HepG2 (cell line): Measurements from ENCODE around the gene ZNF292. TPM values are rescaled to one million over a fixed set of nuclear protein-coding genes. Genes with fewer than 3 reads are reported as not detected.

Experiments
- BRF2 ChIP-seq: sonication (generic); formaldehyde crosslinking; IDR thresholded peaks from 2 replicates; pipeline ENCODE4 v1.8.1; 2022; ENCODE audit warnings: mild to moderate bottlenecking, missing genetic modification reagents
- CAMTA2 ChIP-seq: sonication (generic); formaldehyde crosslinking; IDR thresholded peaks from 2 replicates; pipeline ENCODE4 v1.4.0; 2020; ENCODE audit warnings: mild to moderate bottlenecking, missing genetic modification reagents, borderline replicate concordance
- FOXK2 ChIP-seq: fragments of 450-650 bp; IDR thresholded peaks from 2 replicates; pipeline ENCODE4 v1.6.1; 2016
- GTF3A ChIP-seq: sonication (generic); formaldehyde crosslinking; conservative IDR thresholded peaks from 2 replicates; pipeline ENCODE4 v1.4.0; 2020; ENCODE audit warnings: mild to moderate bottlenecking, missing genetic modification reagents
- HDAC6 ChIP-seq: fragments of 200-600 bp; sonication (generic); IDR thresholded peaks from 2 replicates; pipeline ENCODE4 v1.7.0; 2017; ENCODE audit warnings: mild to moderate bottlenecking, antibody characterized with exemption, low read length, low read depth
- KDM6A ChIP-seq: IDR thresholded peaks from 2 replicates; pipeline ENCODE4 v1.6.1; 2016; ENCODE audit warnings: low read depth
- MTF1 ChIP-seq: sonication (generic); formaldehyde crosslinking; IDR thresholded peaks from 2 replicates; pipeline ENCODE4 v1.5.0; 2020; ENCODE audit warnings: missing genetic modification reagents
- MXD3 ChIP-seq: IDR thresholded peaks from 2 replicates; pipeline ENCODE4 v1.6.1; 2016; ENCODE audit warnings: mild to moderate bottlenecking, missing biosample characterization, missing genetic modification reagents
- NR3C1 ChIP-seq: sonication (generic); formaldehyde crosslinking; IDR thresholded peaks from 2 replicates; pipeline ENCODE4 v1.4.0; 2020; ENCODE audit warnings: missing genetic modification reagents
- RXRA ChIP-seq: sonication (generic); formaldehyde crosslinking; IDR thresholded peaks from 2 replicates; pipeline ENCODE4 v1.5.1; 2020; ENCODE audit warnings: missing genetic modification reagents
- SP4 ChIP-seq: sonication (generic); formaldehyde crosslinking; IDR thresholded peaks from 2 replicates; pipeline ENCODE4 v1.8.1; 2023; ENCODE audit warnings: mild to moderate bottlenecking, missing genetic modification reagents
- SRF ChIP-seq: IDR thresholded peaks from 2 replicates; pipeline ENCODE4 v1.6.1; 2011; ENCODE audit warnings: mild to moderate bottlenecking, low read depth, low read length, moderate library complexity
- STAT6 ChIP-seq: sonication (generic); formaldehyde crosslinking; IDR thresholded peaks from 2 replicates; pipeline ENCODE4 v1.4.0; 2020; ENCODE audit warnings: missing genetic modification reagents, mild to moderate bottlenecking, borderline replicate concordance
- TCF12 ChIP-seq, 2 experiments: fragments of 450-650 bp in 1 of 2; sonication (generic) in 1 of 2; formaldehyde crosslinking in 1 of 2; IDR thresholded peaks; 2 replicates each; pipeline versions ENCODE4 v1.6.1 to v1.8.0; 2017 to 2022; ENCODE audit warnings: antibody characterized with exemption in 1 of 2, mild to moderate bottlenecking in 1 of 2, missing genetic modification reagents in 1 of 2, moderate library complexity in 1 of 2
- TFDP1 ChIP-seq: IDR thresholded peaks from 2 replicates; pipeline ENCODE4 v1.6.1; 2016; ENCODE audit warnings: missing compliant biosample characterization, missing genetic modification reagents, borderline replicate concordance
- THAP7 ChIP-seq: sonication (generic); formaldehyde crosslinking; IDR thresholded peaks from 2 replicates; pipeline ENCODE4 v1.8.1; 2023; ENCODE audit warnings: mild to moderate bottlenecking, missing genetic modification reagents
- ZFX ChIP-seq: sonication (generic); formaldehyde crosslinking; IDR thresholded peaks from 2 replicates; pipeline ENCODE4 v1.4.0; 2020; ENCODE audit warnings: mild to moderate bottlenecking, low read depth, missing genetic modification reagents, moderate library complexity
- ZNF598 ChIP-seq: sonication (generic); formaldehyde crosslinking; IDR thresholded peaks from 2 replicates; pipeline ENCODE4 v1.5.1; 2020; ENCODE audit warnings: mild to moderate bottlenecking, missing genetic modification reagents, borderline replicate concordance
- ZNF678 ChIP-seq: sonication (generic); formaldehyde crosslinking; IDR thresholded peaks from 2 replicates; pipeline ENCODE4 v1.4.0; 2020; ENCODE audit warnings: mild to moderate bottlenecking, missing genetic modification reagents
- ZNF713 ChIP-seq: sonication (generic); formaldehyde crosslinking; IDR thresholded peaks from 2 replicates; pipeline ENCODE4 v1.4.0; 2020; ENCODE audit warnings: mild to moderate bottlenecking, missing genetic modification reagents
- ZNF839 ChIP-seq: sonication (generic); formaldehyde crosslinking; IDR thresholded peaks from 2 replicates; pipeline ENCODE4 v1.4.0; 2020; ENCODE audit warnings: missing genetic modification reagents, mild to moderate bottlenecking, borderline replicate concordance
- ZSCAN20 ChIP-seq: sonication (generic); formaldehyde crosslinking; IDR thresholded peaks from 2 replicates; pipeline ENCODE4 v1.4.0; 2020; ENCODE audit warnings: missing genetic modification reagents, mild to moderate bottlenecking, borderline replicate concordance
- ZSCAN9 ChIP-seq: IDR thresholded peaks from 2 replicates; pipeline ENCODE4 v1.6.1; 2016; ENCODE audit warnings: borderline replicate concordance
- polyA plus RNA-seq, 8 experiments: library from polyadenylated mRNA; depleted of rRNA in 3 of 8; stranded (reverse) in 7 of 8; unstranded in 1 of 8; fragments of >200 nt; fragmentation: Illumina TruSeq in 4 of 8; extraction: Trizol in 4 of 8; gene quantifications; 2 replicates each; pipeline versions ENCODE4 v1.2.1 to v1.2.3, GENCODE V29; 2011 to 2016; ENCODE audit warnings: low read depth in 4 of 8, missing spikeins in 1 of 8, mixed read lengths in 1 of 8; ENCODE audit not compliant: insufficient read depth in 1 of 8
- total RNA-seq, 5 experiments: library from RNA; depleted of rRNA; stranded (reverse); fragments of >200 nt; fragmentation: Illumina TruSeq; extraction: Trizol; gene quantifications; 2 replicates each; pipeline ENCODE4 v1.2.3, GENCODE V29; 2016; ENCODE audit warnings: low read depth in 1 of 5

Gene ZNF292
- total and polyA plus RNA-seq, 2 of the 13 experiments (the other 11 are each of a cell fraction or from before 2014, with no cell fraction given), result 9.9 to 12.8 TPM

GRCh38 chr6:87154993-87155841 lies at the start of gene ZNF292 (continued):
- TF ChIP-seq SRF (no peak), CAMTA2 (no peak), ZSCAN20 (CRISPR knock-in tag) (0 out of 2 replicates have a peak, but pooled peaks have one; percentile 52), HDAC6 (no peak), ZNF678 (CRISPR knock-in tag) (peak; percentile 51; the same call in 1 of the 2 replicates), RXRA (CRISPR knock-in tag) (peak; percentile 93), FOXK2 (peak; percentile 27; the same call in 1 of the 2 replicates), ZSCAN9 (CRISPR knock-in tag) (peak; percentile 98), KDM6A (CRISPR knock-in tag) (no peak; the same call in 1 of the 2 replicates), THAP7 (peak; percentile 75; the same call in 1 of the 2 replicates), MTF1 (CRISPR knock-in tag) (0 out of 2 replicates have a peak, but pooled peaks have one; percentile 20), ZNF598 (peak; percentile 96; the same call in 1 of the 2 replicates), ZNF713 (CRISPR knock-in tag) (peak; percentile 76; the same call in 1 of the 2 replicates), MXD3 (CRISPR knock-in tag) (peak; percentile 76), GTF3A (CRISPR knock-in tag) (0 out of 2 replicates have a peak, but pooled peaks have one; percentile 39), SP4 (CRISPR knock-in tag) (peak; percentile 83; the same call in 1 of the 2 replicates), ZNF839 (CRISPR knock-in tag) (no peak), STAT6 (CRISPR knock-in tag) (no peak; the same call in 1 of the 2 replicates), TCF12 (IDR thresholded peaks at IDR 0.05) (no peak), TCF12 (CRISPR knock-in tag; IDR thresholded peaks at IDR 0.05) (no peak; the same call in 1 of the 2 replicates), NR3C1 (no peak), BRF2 (CRISPR knock-in tag) (peak; percentile 95), ZFX (peak; percentile 94), TFDP1 (CRISPR knock-in tag) (peak; percentile 95)
